Activated CD4-positive, alpha-beta T cell treated with anti-CD3 and anti-CD28 coated beads for 36 hours (primary cell): ENCODE results near the gene SP140. TPM values are rescaled to one million over a fixed set of nuclear protein-coding genes. Genes with fewer than 3 reads are reported as not detected.
A peak's percentile ranks its signal among the peaks of the same experiment; 100 is the strongest.

Experiments used
- ATAC-seq: fragments of 200-7000 bp; cut with Tn5 transposase; one replicate; pipeline ENCODE4 v1.10.0; 2021; ENCODE audit warnings: mild to moderate bottlenecking, moderate library complexity
- CTCF ChIA-PET: fragments of 350-600 bp; sonication (Branson Sonifier 250); formaldehyde crosslinking; loops from one replicate; lab custom pipeline; 2021; ENCODE audit warnings: antibody characterized with exemption; lab: Charles Lee
- POLR2A ChIA-PET: fragments of 350-600 bp; sonication (Branson Sonifier 250); formaldehyde crosslinking; loops from one replicate; lab custom pipeline; 2021; ENCODE audit warnings: antibody characterized with exemption, inconsistent platforms; lab: Charles Lee
- DNase-seq: peaks from one replicate; pipeline ENCODE4 v3.0.0-alpha.2; 2020
- H3K27ac Mint-ChIP-seq: one replicate; pipeline ENCODE4 v1.8.0; 2021; ENCODE audit warnings: mixed read lengths
- H3K27me3 Mint-ChIP-seq: one replicate; pipeline ENCODE4 v1.8.0; 2021; ENCODE audit warnings: mixed read lengths
- H3K36me3 Mint-ChIP-seq: one replicate; pipeline ENCODE4 v1.8.0; 2021; ENCODE audit warnings: low read depth, mixed read lengths
- H3K4me1 Mint-ChIP-seq: one replicate; pipeline ENCODE4 v1.8.0; 2021; ENCODE audit warnings: mixed read lengths
- H3K4me3 Mint-ChIP-seq: one replicate; pipeline ENCODE4 v1.8.0; 2021; ENCODE audit warnings: mild to moderate bottlenecking, moderate library complexity, mixed read lengths
- H3K9me3 Mint-ChIP-seq: one replicate; pipeline ENCODE4 v1.8.0; 2021; ENCODE audit warnings: low read depth, mixed read lengths
- intact Hi-C, 2 experiments: fragments of 100-400 bp; cut with DNase I in 1 of 2; cut with micrococcal nuclease in 1 of 2; formaldehyde crosslinking; loops; one replicate each; pipeline versions ENCODE4 v1.14.2 to v1.15.1; 2022 to 2024; cut with DNase I, micrococcal nuclease
- total RNA-seq, 2 experiments: library from RNA; stranded (reverse); gene quantifications; one replicate each; pipeline ENCODE4 v1.2.3, GENCODE V29; 2021

SP140 gene
- total RNA-seq, 2 experiments from 2014 or later: 71.3 to 84.2 TPM

DNA sequence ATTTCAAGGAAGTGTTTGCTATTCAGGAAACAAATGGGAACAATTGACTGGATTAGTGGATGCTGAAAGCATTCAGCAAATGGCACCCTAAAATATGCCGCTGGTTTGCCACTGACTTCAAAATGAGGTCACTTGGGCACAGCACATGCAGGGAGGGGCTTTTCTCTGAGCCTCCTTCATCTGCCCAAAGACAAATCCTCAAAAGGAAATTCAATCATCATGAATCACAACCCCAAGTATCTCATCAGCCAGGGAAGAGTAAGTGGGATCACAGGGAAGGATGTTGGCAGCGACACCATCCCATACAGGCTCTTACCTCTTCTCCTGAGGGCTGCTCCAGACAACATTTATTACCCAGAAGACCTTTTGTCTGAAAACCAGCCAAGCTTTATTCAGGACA, 87.1 kb downstream of the SP140 start:
- ATAC-seq (no peak), DNase-seq (no peak)
- Mint-ChIP-seq H3K4me1 (peaks cover 10% of the 10 kb centered on the region), H3K27me3 (no peaks in the 10 kb centered on the region), H3K36me3 (peaks cover 29% of the 10 kb centered on the region), H3K27ac (no peak overlapping the region), H3K9me3 (no peaks in the 10 kb centered on the region), H3K4me3 (no peak overlapping the region)
- POLR2A ChIA-PET: no interaction called here
- CTCF ChIA-PET: interaction anchor here (0.6 to 0.7 kb wide), 2 partner anchors 62 to 497 kb away, joined by 3 read pairs; no protein-coding TSS in a partner anchor
- intact Hi-C loops: no loop called here

DNA sequence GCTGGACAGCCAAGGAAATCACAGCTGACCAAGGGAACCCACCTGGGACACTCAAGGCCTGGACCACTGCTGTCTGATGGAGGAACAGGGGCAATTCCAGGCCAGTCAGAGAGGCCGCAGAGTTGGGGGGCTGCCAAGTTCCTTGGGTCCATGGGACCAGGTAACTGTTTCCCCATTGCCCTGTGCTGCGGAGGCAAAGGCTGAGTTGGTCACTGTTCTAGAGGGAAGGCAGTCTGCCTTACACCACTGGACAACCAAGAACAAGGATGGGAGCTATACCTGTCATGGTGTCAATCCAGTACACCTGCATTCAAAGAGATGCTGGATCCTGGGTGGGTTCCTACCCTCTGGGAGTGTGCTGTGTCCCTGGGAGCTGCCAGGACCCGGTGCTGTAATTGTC, 91.8 kb downstream of the SP140 start:
- intact Hi-C loops: loop anchor here (5.0 kb wide), 2 partner anchors 65 to 295 kb away; no protein-coding TSS in a partner anchor
- no peaks in the 10 kb centered on the region for H3K9me3 Mint-ChIP-seq
- ChIA-PET POLR2A (no interaction called here), CTCF (interaction anchor here (0.7 to 1.5 kb wide), 2 partner anchors 10 to 250 kb away, joined by 3 read pairs; partner anchors contain the start of gene SP140L)
- H3K36me3 Mint-ChIP-seq: peaks cover 20% of the 10 kb centered on the region
- H3K4me1 Mint-ChIP-seq: peaks cover 50% of the 10 kb centered on the region
- DNase-seq (no peak), ATAC-seq (no peak)
- peak overlapping the region; percentile 55 for H3K27ac Mint-ChIP-seq
- no peaks in the 10 kb centered on the region for H3K27me3 Mint-ChIP-seq
- H3K4me3 Mint-ChIP-seq: no peak overlapping the region

DNA sequence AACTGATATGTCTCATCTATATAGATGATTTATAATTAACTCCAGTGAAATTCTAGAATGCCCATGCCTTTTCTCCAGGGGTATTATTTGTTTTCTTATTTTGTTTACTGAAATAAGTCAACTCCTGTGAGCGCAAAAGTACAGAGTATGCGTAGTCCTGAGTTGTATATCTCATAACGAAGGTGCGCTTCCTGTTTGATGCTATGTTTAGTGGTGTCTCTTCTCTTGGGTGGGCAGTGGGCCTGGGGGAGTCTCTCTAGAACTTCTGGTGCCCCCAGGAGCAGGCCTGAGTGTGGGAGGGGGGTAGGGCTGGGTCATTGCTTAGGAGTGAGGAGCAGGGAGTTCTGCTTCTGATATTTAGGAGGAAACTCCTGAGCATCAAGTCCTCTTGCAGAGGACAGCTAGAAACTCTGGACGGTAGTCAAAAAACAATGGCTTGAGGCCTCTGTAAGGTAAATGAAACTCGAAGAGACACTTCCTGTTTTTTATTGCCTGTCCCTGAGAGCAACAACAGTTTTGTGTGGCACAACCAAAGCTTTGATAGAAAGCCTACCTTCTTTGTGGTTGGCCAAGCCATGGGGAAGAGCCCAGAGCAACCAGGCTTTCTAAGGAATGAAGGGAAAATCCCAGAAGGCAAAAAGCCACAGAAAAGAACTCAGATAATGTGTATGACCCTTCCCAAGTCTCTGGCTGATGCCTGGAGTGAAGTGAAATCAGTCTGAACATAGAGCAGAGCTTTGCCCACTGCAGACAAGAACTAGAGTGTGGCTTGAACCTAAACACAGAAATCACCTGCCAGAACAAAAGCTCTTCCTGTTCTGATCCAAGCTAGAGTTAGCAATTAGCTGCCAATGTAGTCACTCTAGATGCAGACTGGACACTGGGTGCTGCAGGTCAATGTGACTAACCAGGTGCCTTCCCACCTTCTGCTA, 92.9 kb downstream of the SP140 start:
- CTCF ChIA-PET: interaction anchor here (0.7 kb wide), 1 partner anchor 251 kb away, joined by 3 read pairs; no protein-coding TSS in a partner anchor
- peak; percentile 6 for ATAC-seq

DNA sequence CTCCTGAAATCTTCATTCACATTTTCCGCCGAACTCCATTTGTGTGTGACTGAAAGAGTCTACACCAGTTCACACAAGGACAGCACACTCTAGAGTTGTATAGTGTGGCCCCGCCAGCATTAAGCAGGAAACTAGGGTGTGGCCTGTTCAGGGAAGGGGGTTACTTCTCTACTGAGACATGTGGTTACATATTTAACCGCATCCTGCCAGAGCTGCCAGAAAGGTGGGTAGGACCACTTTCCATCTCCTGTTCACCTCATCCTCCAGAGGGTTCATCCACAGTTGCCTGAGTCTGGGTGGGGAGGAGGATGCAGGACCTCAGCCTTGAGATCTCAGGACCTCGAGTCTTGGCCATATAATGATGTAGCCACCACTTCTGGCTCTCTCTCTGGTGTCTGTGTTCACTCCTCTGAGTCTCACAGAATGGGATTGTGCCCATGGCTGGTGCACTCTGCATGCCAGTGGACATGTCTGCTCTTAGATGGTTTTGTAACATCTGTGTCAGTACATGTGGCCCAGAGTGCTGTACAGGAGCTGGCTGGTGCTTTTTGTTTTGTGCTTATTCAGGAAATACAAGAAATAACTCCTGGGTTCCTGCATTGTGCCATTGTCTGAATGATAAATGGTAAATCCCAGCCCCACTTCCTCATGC, 93.8 kb downstream of the SP140 start:
- H3K4me1 Mint-ChIP-seq: peaks cover 58% of the 10 kb centered on the region
- H3K4me3 Mint-ChIP-seq: peak overlapping the region; percentile 23
- H3K27me3 Mint-ChIP-seq: no peaks in the 10 kb centered on the region
- ChIA-PET CTCF (interaction anchor here (0.6 to 0.9 kb wide), 3 partner anchors 41 to 282 kb away, joined by 3 to 4 read pairs (median 4); no protein-coding TSS in a partner anchor), POLR2A (interaction anchor here (0.5 kb wide), 1 partner anchor 376 kb away, joined by 3 read pairs; no protein-coding TSS in a partner anchor)
- DNase-seq (peak; percentile 80), ATAC-seq (peak; percentile 96)
- H3K36me3 Mint-ChIP-seq: peaks cover 11% of the 10 kb centered on the region
- intact Hi-C loops: loop anchor here (1.0 to 5.0 kb wide), 4 partner anchors 50 to 293 kb away; no protein-coding TSS in a partner anchor
- peaks cover 3% of the 10 kb centered on the region for H3K9me3 Mint-ChIP-seq
- peak overlapping the region; percentile 99 for H3K27ac Mint-ChIP-seq

More for the DNA sequence above, 92.9 kb downstream of the SP140 start:
- no peak for DNase-seq
- Mint-ChIP-seq H3K27me3 (no peaks in the 10 kb centered on the region), H3K4me1 (peaks cover 53% of the 10 kb centered on the region), H3K9me3 (no peaks in the 10 kb centered on the region), H3K4me3 (peak overlapping the region; percentile 23), H3K36me3 (peaks cover 18% of the 10 kb centered on the region), H3K27ac (peak overlapping the region; percentile 99)
- POLR2A ChIA-PET: no interaction called here
- intact Hi-C loops: loop anchor here (1.0 to 5.0 kb wide), 4 partner anchors 49 to 294 kb away; no protein-coding TSS in a partner anchor

DNA sequence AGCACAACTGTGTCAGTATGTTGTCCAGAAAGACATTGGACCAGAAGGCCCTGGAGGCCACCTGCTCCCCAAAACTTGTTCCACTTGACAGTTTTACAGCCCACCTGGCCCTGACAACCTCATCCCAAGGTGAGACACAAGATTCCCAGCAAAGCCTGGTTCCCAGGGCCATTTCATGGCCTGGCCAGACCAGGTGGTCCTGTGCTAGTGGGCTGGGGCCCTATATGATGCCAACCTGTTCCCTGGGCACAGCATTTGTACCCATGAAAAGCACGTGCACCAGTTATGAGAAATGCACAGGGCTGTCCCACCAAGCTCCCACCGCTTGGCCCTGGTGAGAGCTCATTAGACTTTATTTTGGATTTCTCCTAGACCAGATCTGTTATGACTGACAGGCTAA, 95.5 kb downstream of the SP140 start:
- Mint-ChIP-seq H3K27ac (no peak overlapping the region), H3K9me3 (peaks cover 3% of the 10 kb centered on the region), H3K4me3 (no peak overlapping the region), H3K27me3 (no peaks in the 10 kb centered on the region), H3K4me1 (peaks cover 70% of the 10 kb centered on the region), H3K36me3 (peaks cover 10% of the 10 kb centered on the region)
- intact Hi-C loops: no loop called here
- ATAC-seq (no peak), DNase-seq (no peak)
- ChIA-PET POLR2A (no interaction called here), CTCF (interaction anchor here (0.9 kb wide), 1 partner anchor 102 kb away, joined by 3 read pairs; no protein-coding TSS in a partner anchor)

DNA sequence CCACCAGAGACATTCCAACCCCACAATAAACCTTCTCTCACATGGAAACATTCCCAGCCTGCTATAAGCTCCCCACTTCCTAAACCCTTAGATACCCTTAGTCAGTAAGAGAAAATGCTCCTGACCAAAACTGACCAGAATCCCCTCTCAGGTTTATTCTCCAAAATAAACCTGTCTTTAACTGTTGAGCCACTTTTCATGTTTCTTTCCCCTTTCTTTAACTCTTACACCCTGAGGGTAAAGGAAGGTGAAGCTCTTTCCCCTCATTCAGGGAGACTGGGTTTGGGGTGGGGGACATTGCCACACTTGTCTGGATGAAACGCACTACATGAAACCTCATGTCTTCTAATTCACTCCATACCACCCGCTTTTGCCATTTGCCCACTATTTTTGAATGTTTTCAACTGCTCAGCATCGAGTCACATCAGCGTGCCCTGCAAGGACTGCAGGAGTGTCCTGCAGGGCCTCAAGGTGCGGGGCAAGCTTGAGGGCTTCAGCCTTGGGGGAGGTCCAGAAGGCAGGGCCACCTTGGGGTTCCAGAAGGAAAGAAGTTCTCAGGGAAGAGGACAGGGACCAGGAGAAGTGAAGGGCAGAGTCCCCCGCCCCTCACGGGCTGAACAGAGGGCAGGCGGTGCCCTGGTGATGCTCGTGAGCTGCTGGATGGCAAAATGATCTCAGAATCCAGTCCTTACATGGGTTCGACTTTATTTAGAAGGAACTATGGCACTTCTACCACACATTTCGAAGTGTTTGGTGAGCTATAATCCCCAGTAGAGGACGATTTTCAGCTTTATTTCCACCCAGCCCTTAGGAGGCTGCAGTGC, 97.2 kb downstream of the SP140 start:
- ATAC-seq (no peak), DNase-seq (no peak)
- ChIA-PET CTCF (interaction anchor here (0.6 to 1.5 kb wide), 6 partner anchors 9 to 492 kb away, joined by 3 to 6 read pairs (median 3); no protein-coding TSS in a partner anchor), POLR2A (no interaction called here)
- Mint-ChIP-seq H3K27me3 (no peaks in the 10 kb centered on the region), H3K27ac (no peak overlapping the region), H3K4me1 (peaks cover 61% of the 10 kb centered on the region), H3K4me3 (no peak overlapping the region), H3K36me3 (peaks cover 13% of the 10 kb centered on the region), H3K9me3 (peaks cover 3% of the 10 kb centered on the region)
- intact Hi-C loops: no loop called here

DNA sequence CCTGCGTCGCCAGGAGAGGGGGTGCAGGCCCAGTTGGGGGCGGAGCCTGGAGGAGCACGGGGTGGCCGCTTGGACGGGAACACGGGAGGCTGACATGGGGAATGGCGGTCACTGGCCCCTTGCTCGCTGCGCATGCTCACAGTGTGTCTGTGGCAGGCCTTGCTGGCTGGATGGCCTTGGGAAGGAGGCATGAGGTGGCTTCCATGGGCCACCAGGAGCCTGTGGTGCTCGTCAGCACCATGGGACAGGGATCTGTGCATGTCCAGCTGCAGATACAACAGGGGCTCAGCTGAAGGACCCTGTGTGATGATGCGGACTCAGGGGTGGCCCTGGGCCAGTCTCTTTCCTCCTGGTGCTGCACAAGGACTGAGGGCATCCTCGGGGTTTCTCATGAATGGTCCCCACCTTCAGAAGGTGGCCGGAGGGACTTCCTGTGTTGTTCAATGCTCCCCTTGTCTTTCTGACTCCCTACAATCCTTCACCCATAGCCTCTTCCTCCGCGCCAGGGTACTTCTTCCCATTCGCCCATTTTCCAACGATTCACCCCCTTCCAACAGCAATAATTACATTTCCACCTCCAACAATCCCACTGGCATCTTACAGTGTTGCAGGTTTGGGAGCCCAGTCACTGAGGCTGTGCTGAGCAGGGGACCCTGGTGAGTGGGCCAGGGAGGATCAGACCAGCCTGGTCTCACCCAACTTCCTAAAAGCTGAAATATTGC, 98.0 kb downstream of the SP140 start:
- Mint-ChIP-seq H3K4me3 (no peak overlapping the region), H3K36me3 (peaks cover 13% of the 10 kb centered on the region), H3K27ac (peak overlapping the region; percentile 39), H3K9me3 (peaks cover 3% of the 10 kb centered on the region), H3K4me1 (peaks cover 58% of the 10 kb centered on the region), H3K27me3 (no peaks in the 10 kb centered on the region)
- POLR2A ChIA-PET: no interaction called here
- ATAC-seq: no peak
- DNase-seq: peak; percentile 54
- CTCF ChIA-PET: interaction anchor here (0.8 to 1.5 kb wide), 3 partner anchors 9 to 462 kb away, joined by 3 to 4 read pairs (median 3); no protein-coding TSS in a partner anchor
- intact Hi-C loops: no loop called here

DNA sequence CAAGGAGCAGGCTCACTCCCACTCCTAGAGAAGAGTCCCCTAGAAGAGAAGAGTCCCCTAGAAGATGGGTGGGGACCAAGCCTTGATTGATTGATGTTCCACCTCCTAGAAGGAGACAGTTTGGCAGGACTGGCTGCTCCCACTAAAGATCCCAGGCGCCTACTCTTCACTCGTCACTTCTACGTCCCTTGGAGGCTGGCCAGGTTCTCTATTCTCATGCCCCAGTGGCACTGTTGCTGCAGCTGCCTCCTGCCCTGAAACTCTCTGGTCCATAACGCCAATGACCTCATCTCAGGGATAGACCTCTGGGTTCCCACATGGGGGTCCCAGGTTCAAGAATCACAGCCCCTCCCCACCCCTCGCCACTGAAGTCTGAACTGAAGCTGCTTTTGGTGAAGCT, 99.0 kb downstream of the SP140 start:
- H3K27ac Mint-ChIP-seq: no peak overlapping the region
- no peak for ATAC-seq
- H3K27me3 Mint-ChIP-seq: no peaks in the 10 kb centered on the region
- POLR2A ChIA-PET: no interaction called here
- peaks cover 3% of the 10 kb centered on the region for H3K9me3 Mint-ChIP-seq
- no peak for DNase-seq
- H3K36me3 Mint-ChIP-seq: peaks cover 19% of the 10 kb centered on the region
- H3K4me3 Mint-ChIP-seq: no peak overlapping the region
- peaks cover 58% of the 10 kb centered on the region for H3K4me1 Mint-ChIP-seq
- intact Hi-C loops: no loop called here
- CTCF ChIA-PET: no interaction called here

DNA sequence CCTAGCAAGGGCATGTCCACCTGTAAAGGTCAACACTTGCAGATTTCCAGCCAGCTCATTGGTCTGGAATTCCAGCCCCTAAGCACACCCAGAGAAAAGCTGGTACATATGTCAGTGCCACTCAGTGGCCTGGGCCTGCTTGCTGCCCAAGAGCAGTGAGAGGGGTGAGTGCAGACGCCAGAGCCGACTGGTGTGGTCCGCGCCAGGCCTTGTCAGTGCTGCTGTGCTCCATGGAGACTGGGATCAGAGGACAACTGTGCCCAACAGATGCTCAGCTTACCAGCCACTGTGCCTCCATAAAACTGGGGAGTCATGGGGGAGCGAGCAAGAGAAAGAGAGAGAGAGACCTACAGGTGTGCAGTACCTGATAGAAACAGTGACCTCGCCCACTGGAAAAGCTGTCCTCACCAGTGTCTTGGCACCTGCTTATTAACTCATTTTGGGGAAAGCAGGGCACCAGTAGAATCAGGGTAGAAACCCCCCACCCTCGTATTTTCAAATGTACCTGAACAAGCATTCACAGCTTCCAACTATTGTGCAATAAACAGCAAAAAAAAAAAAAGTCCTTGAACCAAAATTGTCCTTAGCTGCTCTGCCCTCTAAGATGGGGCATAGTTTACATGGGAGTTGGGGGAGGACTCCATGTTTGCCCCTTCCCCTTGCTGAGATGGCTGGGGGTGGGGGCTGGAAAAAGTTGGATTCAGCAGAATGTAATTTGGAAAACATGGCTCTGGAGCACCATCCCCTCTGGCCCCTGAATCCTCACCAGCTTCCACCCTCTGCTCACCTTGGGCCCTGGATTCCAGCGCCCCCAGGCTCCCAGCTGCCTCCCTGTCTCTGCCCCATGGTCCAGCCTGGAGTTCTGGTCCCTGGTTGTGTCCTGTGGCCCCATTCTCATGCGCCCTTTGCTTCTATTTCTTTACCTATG, 100.0 kb downstream of the SP140 start:
- Mint-ChIP-seq H3K27me3 (no peaks in the 10 kb centered on the region), H3K4me3 (peak overlapping the region; percentile 89), H3K9me3 (peaks cover 3% of the 10 kb centered on the region), H3K4me1 (peaks cover 62% of the 10 kb centered on the region), H3K36me3 (peaks cover 28% of the 10 kb centered on the region), H3K27ac (peak overlapping the region; percentile 98)
- POLR2A ChIA-PET: no interaction called here
- CTCF ChIA-PET: interaction anchor here (0.7 kb wide), 1 partner anchor 796 kb away, joined by 3 read pairs; no protein-coding TSS in a partner anchor
- DNase-seq (no peak), ATAC-seq (no peak)
- intact Hi-C loops: loop anchor here (2.0 kb wide), 5 partner anchors 91 to 403 kb away; partner anchors contain the start of genes SP110 (in 2 of the 2), FBXO36 (in 1 of the 2), SP100 (in 1 of the 2) and TRIP12 (in 1 of the 2)
